DOHH2 (cell line): ENCODE measurements around the gene FRZB.
"Not testable (repeated sequence)": the region's sequence is repeated elsewhere in the genome, so short reads cannot be mapped to it uniquely, and the experiment has no call there.

Experiments used
- H3F3A ChIP-seq: fragments of 200-600 bp; sonication (generic), shearing (Covaris generic); 2 replicates; pipeline ENCODE4 v1.6.0; 2016; ENCODE audit warnings: antibody characterized with exemption, mild to moderate bottlenecking; ENCODE audit not compliant: control insufficient read depth, insufficient read depth
- H3K27ac ChIP-seq: fragments of 200-600 bp; sonication (generic); 2 replicates; pipeline ENCODE4 v1.5.1; 2014; ENCODE audit warnings: low read depth, mild to moderate bottlenecking, low read length, moderate library complexity
- H3K27me3 ChIP-seq: fragments of 200-600 bp; sonication (generic); 2 replicates; pipeline ENCODE4 v1.6.1; 2014; ENCODE audit warnings: mild to moderate bottlenecking, low read length, mixed read lengths; ENCODE audit not compliant: control insufficient read depth
- H3K36me3 ChIP-seq: fragments of 200-600 bp; sonication (generic); 2 replicates; pipeline ENCODE4 v1.6.1; 2014; ENCODE audit warnings: mild to moderate bottlenecking, low read length, moderate library complexity, mixed read lengths; ENCODE audit not compliant: control insufficient read depth
- H3K4me1 ChIP-seq: fragments of 200-600 bp; sonication (generic); 2 replicates; pipeline ENCODE4 v1.6.1; 2014; ENCODE audit warnings: mild to moderate bottlenecking, low read length, mixed read lengths; ENCODE audit not compliant: control insufficient read depth
- H3K4me2 ChIP-seq: fragments of 200-600 bp; sonication (generic); 2 replicates; pipeline ENCODE4 v1.6.0; 2014; ENCODE audit warnings: mild to moderate bottlenecking, low read length, moderate library complexity
- H3K4me3 ChIP-seq: fragments of 200-600 bp; sonication (generic); 2 replicates; pipeline ENCODE4 v1.5.1; 2014; ENCODE audit warnings: mild to moderate bottlenecking, low read length, mixed read lengths
- H3K79me2 ChIP-seq: fragments of 200-600 bp; sonication (generic); 2 replicates; pipeline ENCODE4 v1.6.1; 2014; ENCODE audit warnings: mild to moderate bottlenecking, low read length, mixed read lengths; ENCODE audit not compliant: control insufficient read depth
- H3K9me2 ChIP-seq: fragments of 200-600 bp; sonication (generic); replicated peaks from 2 replicates; pipeline ENCODE4 v1.6.1; 2014; ENCODE audit warnings: mild to moderate bottlenecking, low read length, mixed read lengths; ENCODE audit not compliant: control insufficient read depth
- H3K9me3 ChIP-seq: fragments of 200-600 bp; sonication (generic); 2 replicates; pipeline ENCODE4 v1.6.1; 2014; ENCODE audit warnings: antibody characterized with exemption, low read length, mixed read lengths; ENCODE audit not compliant: control insufficient read depth, insufficient read depth
- H4K20me1 ChIP-seq: fragments of 200-600 bp; sonication (generic); 2 replicates; pipeline ENCODE4 v1.6.0; 2014; ENCODE audit warnings: low read depth, mild to moderate bottlenecking, antibody characterized with exemption, low read length, moderate library complexity; ENCODE audit not compliant: control insufficient read depth, insufficient read depth
- CTCF ChIP-seq: fragments of 200-600 bp; sonication (generic); IDR thresholded peaks from one replicate; pipeline ENCODE4 v1.5.1; 2014; ENCODE audit warnings: antibody characterized with exemption, mild to moderate bottlenecking, low read depth, low read length; ENCODE audit not compliant: poor library complexity, severe bottlenecking
- EZH2phosphoT487 ChIP-seq: fragments of 200-600 bp; sonication (generic); IDR thresholded peaks from 2 replicates; pipeline ENCODE4 v1.6.1; 2017; ENCODE audit warnings: borderline replicate concordance, mild to moderate bottlenecking, antibody characterized with exemption, low read length, moderate library complexity, mixed read lengths

Gene FRZB

DNA sequence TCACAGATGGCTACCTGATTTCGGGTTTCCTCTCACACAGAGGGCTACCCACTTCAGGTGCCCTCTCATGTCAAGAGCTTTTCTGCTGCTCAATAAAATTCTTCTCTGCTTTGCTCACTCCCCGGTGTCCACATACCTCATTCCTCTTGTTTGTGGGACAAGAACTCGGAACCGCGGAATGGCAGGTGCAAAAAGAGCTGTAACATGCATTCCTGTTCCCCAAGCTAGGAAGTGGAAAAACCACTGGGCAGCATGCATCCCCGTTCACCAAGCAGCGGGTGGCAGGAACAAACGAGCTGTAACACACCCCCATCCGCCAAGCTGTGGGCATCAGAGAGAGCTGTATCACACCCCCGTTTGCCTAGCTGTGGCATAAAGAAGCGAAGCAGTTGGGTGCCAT lies 27.2 kb upstream of the FRZB start:
- H3K79me2 ChIP-seq: no peaks in the 10 kb centered on the region
- H3K4me1 ChIP-seq: no peaks in the 10 kb centered on the region
- H3K27me3 ChIP-seq: no peaks in the 10 kb centered on the region
- H3K4me3 ChIP-seq: no peak overlapping the region
- H3K4me2 ChIP-seq: no peak overlapping the region
- TF ChIP-seq CTCF: no peak
- TF ChIP-seq EZH2phosphoT487: no peak
- H3F3A ChIP-seq: no peaks in the 10 kb centered on the region
- peaks cover 10% of the 10 kb centered on the region; the same call in 1 of the 2 replicates for H3K9me3 ChIP-seq
- no peaks in the 10 kb centered on the region for H3K9me2 ChIP-seq
- H3K36me3 ChIP-seq: no peaks in the 10 kb centered on the region
- H4K20me1 ChIP-seq: no peaks in the 10 kb centered on the region
- H3K27ac ChIP-seq: no peak overlapping the region

- H3K4me3 ChIP-seq, H4K20me1 ChIP-seq: not testable (repeated sequence)
These were observed 26.6 kb upstream of the FRZB start for GRCh38 chr2:182893035-182893434.

GRCh38 chr2:182891611-182892010 lies 25.2 kb upstream of the FRZB start:
- H3K27me3 ChIP-seq: no peaks in the 10 kb centered on the region
- H3K4me2 ChIP-seq: no peak overlapping the region
- H3K4me3 ChIP-seq: no peak overlapping the region
- H3K9me2 ChIP-seq: no peaks in the 10 kb centered on the region
- peaks cover 10% of the 10 kb centered on the region; the same call in 1 of the 2 replicates for H3K9me3 ChIP-seq
- H3K27ac ChIP-seq: no peak overlapping the region
- H4K20me1 ChIP-seq: no peaks in the 10 kb centered on the region
- TF ChIP-seq CTCF (no peak), EZH2phosphoT487 (no peak)
- H3K36me3 ChIP-seq: no peaks in the 10 kb centered on the region
- H3K79me2 ChIP-seq: no peaks in the 10 kb centered on the region
- H3K4me1 ChIP-seq: peaks cover 14% of the 10 kb centered on the region
- H3F3A ChIP-seq: no peaks in the 10 kb centered on the region

More at GRCh38 chr2:182893035-182893434, 26.6 kb upstream of the FRZB start:
- not testable (repeated sequence) for H3K36me3 ChIP-seq, H3K9me2 ChIP-seq, H3K4me2 ChIP-seq, H3K79me2 ChIP-seq, H3K4me1 ChIP-seq, H3K9me3 ChIP-seq, H3F3A ChIP-seq, H3K27ac ChIP-seq, H3K27me3 ChIP-seq

DNA sequence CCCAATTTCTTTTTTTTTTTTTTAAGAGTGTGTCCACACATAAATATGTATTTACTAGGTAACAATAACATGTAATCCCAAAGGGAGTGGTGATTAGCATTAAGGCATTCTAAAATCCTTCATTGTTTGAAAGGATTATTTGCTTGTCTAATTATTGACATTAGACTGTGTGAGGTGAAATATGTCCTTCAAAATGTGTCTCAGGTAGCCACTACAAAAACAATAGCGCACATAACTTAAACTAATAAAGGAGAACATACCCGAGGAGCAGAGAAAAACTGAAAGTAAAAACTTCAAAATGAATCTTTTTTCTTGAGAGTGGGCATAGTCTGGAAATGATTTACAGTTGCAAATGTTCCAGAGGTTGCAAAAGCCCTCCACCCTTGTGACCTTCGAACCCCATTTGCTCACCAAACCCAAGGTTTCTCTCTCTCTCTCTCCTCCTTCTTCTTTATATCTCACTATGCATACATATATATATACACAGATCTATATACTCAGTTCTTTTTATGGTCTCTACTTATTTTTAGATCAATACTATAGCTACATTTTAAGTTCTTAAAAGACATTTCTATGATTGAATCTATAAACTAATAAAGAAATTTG lies 24.4 kb upstream of the FRZB start:
- Histone ChIP-seq H3K27me3 (no peaks in the 10 kb centered on the region), H3K27ac (no peak overlapping the region), H3K36me3 (no peaks in the 10 kb centered on the region), H3K4me3 (no peak overlapping the region), H3K4me1 (peaks cover 18% of the 10 kb centered on the region), H3K79me2 (no peaks in the 10 kb centered on the region), H3K9me2 (no peaks in the 10 kb centered on the region), H3K9me3 (peaks cover 10% of the 10 kb centered on the region; the same call in 1 of the 2 replicates), H3K4me2 (no peak overlapping the region), H3F3A (no peaks in the 10 kb centered on the region), H4K20me1 (no peaks in the 10 kb centered on the region)
- TF ChIP-seq CTCF (no peak), EZH2phosphoT487 (no peak)
